MG63 (cell line): ENCODE measurements around the gene HEATR1. TPM values are rescaled to one million over a fixed set of nuclear protein-coding genes. Genes with fewer than 3 reads are reported as not detected.

Experiments
- DNase-seq: peaks from one replicate; pipeline ENCODE4 v3.0.0-alpha.2; 2020
- H3K27me3 ChIP-seq: fragments of 250-450 bp; sonication (Bioruptor Pico); 2 replicates; pipeline ENCODE4 v1.5.1; 2020; ENCODE audit warnings: mild to moderate bottlenecking, moderate library complexity
- H3K36me3 ChIP-seq: fragments of 250-450 bp; sonication (Bioruptor Pico); 2 replicates; pipeline ENCODE4 v1.5.1; 2020; ENCODE audit warnings: mild to moderate bottlenecking, moderate library complexity
- H3K4me3 ChIP-seq: fragments of 250-450 bp; sonication (Bioruptor Pico); 2 replicates; pipeline ENCODE4 v1.5.1; 2020; ENCODE audit warnings: mild to moderate bottlenecking, moderate library complexity
- H3K9me3 ChIP-seq: fragments of 250-450 bp; sonication (Bioruptor Pico); 2 replicates; pipeline ENCODE4 v1.5.1; 2020; ENCODE audit warnings: mild to moderate bottlenecking, moderate library complexity
- total RNA-seq: library from RNA; depleted of rRNA; stranded (reverse); fragments of >200 nt; shearing (Covaris generic); gene quantifications from 2 replicates; pipeline ENCODE4 v1.2.3, GENCODE V29; 2014; ENCODE audit warnings: low replicate concordance

The HEATR1 gene
- total RNA-seq, 1 experiment from 2014 or later: 15.1 TPM

DNA sequence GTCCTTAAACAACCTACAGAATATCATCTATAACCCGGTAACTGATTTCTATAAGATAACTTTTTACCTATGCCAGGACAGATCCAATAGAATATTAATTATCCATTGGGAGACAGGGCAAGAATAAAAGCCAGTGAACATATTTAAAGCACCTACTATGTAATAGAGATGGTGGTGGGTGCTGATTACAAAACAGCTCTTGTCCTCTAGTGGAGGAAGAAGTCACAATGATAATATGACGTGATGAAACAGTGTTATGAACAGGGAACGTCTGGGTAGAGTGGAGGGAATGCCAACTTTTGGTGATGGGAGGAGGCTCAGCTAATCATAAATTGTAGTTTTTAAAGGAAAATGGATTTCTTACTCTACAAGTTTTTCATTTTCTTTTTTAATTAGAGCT lies 78.2 kb downstream of the HEATR1 start:
- Histone ChIP-seq H3K4me3 (no peak overlapping the region), H3K27me3 (no peaks in the 10 kb centered on the region), H3K9me3 (no peaks in the 10 kb centered on the region), H3K36me3 (peaks cover 12% of the 10 kb centered on the region)
- DNase-seq: no peak

DNA sequence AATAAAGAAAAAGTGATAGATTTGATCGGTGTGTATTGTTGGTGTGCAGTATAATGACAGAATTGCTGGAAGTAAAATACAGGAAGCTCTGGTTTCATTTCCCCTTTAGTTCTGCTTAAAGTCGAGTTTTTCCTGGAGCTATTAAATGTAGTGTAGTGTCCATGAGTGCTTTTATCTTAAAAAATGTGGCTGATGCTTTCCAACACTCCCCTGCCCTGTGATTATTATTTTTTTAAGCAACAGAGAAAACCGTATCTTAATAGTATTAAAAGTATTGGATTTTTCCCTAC lies 79.5 kb downstream of the HEATR1 start:
- no peaks in the 10 kb centered on the region for H3K27me3 ChIP-seq
- peak overlapping the region; percentile 93 for H3K4me3 ChIP-seq
- no peaks in the 10 kb centered on the region for H3K9me3 ChIP-seq
- peaks cover 12% of the 10 kb centered on the region for H3K36me3 ChIP-seq
- no peak for DNase-seq

DNA sequence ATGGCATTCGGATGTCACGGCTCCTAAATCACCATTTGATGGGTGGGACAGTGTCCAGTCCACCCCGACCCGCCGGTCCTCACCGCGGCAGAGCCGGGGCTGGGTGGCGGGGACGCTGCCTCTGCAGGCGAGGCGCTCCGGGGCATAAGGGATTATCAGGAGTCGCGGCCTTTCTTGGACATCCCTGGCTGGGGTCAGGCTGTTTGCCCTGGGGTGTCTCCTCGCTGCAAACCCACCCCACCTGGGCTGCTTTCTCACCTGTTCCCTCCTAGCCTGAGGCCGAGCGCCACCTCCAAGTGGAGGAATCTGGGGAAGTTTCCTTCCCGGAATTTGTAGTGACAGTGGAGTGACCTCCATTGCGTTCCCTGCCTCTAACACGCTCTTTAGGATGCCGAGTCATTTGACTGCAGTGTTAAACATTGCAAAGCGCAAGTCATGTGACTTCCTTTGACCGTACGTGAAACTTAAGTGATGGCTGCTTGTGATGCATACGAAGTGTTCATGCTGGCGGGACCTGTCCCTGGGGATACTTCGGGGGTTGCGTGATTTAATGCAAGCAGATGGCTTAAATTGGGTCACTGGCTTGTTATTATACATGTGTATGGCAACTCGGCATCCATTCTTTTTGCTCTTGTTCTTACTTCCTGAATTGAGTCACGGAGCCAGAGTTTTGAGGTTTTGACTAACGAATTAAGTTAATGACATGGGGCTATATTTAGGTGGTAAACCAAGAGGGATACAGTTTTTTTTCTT lies 80.0 kb downstream of the HEATR1 start:
- peaks cover 12% of the 10 kb centered on the region for H3K36me3 ChIP-seq
- DNase-seq: peak; percentile 57
- H3K27me3 ChIP-seq: no peaks in the 10 kb centered on the region

DNA sequence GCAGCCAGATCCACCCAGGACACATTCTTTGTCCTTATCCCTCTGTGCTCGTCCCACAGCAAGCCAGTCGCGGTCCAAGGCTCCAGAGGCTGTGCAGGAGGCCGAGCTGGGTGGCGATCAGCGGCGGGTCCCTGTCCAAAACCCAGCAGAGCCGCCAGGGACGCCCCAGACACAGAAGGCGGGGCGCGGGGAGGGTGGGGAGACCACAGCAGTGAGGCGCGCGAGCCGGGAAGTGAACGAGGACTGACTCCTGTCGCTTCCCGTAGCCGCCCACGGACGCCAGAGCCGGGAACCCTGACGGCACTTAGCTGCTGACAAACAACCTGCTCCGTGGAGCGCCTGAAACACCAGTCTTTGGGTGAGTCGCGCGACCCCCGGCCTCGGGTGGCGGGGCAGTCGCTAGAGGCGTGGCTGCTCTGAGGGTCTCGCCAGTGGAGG lies 80.6 kb downstream of the HEATR1 start, which contains the start of gene LGALS8:
Gene LGALS8, plus strand, starts transcription at position 279 of the 438 bp plus-strand sequence. CDS start 2,089 bp downstream, outside the sequence.
- DNase-seq: peak; percentile 95

More for the DNA sequence above, 80.0 kb downstream of the HEATR1 start:
- peak overlapping the region; percentile 93 for H3K4me3 ChIP-seq
- H3K9me3 ChIP-seq: no peaks in the 10 kb centered on the region

DNA sequence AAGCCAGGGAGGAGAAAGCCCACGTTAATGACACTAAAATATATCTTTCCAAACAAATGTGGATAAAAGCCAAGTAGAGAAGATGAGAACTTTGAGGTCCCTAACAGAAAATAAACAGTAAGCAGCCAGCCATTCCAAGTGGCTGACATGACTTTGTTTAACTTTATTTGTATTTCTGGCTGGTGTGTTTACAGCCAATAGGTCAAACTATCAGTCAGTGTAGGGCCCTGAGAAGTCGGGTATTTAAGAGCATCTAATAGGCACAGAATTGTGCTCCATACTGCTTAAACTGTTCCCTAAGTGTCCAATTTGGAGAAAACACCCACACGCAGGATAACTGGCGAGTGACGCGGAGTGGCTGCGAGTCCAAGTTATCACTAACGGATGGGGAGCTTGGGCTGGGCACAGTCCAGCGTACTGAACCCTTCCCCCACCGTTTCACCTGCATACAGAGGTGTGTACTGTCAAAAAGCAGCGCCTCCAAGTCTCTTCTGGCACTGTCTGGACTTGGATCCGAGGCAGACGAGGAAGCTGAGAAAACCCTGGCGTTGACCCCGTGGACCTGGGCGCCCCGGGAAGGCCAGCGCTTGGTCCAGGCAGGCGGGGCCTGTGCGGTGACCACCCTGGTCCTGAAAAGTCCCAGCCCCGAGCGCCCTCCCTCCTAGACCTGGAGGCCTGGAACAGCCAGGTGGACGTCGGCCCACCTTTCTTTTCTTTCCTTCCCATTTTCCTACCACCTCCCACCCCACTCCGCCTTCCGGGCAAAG lies 81.2 kb downstream of the HEATR1 start:
- Histone ChIP-seq H3K36me3 (peaks cover 12% of the 10 kb centered on the region), H3K4me3 (peak overlapping the region; percentile 93), H3K9me3 (no peaks in the 10 kb centered on the region), H3K27me3 (no peaks in the 10 kb centered on the region)
- no peak for DNase-seq

More for the DNA sequence above, 80.6 kb downstream of the HEATR1 start, which contains the start of gene LGALS8:
- H3K9me3 ChIP-seq: no peaks in the 10 kb centered on the region
- H3K36me3 ChIP-seq: peaks cover 12% of the 10 kb centered on the region
- H3K4me3 ChIP-seq: peak within 1 kb of the TSS; percentile 93
- no peaks in the 10 kb centered on the region for H3K27me3 ChIP-seq

DNA sequence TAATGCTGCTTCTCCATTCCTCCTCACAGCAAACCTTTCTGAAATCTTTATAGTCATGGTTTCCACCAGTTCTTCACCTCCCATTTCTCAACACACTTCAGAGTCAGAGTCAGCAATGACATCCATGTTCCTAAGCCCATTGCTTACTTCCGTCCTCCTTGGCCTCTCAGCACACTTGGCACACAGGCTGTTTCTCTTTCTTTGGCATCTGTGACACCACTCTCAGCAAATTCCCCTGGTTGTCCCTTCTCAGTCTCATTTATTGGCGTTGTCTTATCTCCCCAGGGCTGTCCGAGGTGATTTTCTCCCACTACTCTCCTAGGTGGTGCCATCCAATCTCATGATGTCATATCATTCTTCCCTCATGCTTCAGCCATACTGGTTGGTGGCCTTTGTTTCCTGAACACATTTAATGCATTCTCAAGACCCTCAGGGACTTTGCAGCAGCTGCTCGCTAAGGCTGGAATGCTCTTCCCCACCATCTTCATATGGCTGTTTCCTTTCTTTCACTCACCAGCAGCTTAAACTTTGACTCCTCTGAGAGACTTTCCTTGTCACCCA lies 83.8 kb downstream of the HEATR1 start:
- Histone ChIP-seq H3K27me3 (no peaks in the 10 kb centered on the region), H3K4me3 (no peak overlapping the region), H3K36me3 (no peaks in the 10 kb centered on the region), H3K9me3 (no peaks in the 10 kb centered on the region)
- no peak for DNase-seq

DNA sequence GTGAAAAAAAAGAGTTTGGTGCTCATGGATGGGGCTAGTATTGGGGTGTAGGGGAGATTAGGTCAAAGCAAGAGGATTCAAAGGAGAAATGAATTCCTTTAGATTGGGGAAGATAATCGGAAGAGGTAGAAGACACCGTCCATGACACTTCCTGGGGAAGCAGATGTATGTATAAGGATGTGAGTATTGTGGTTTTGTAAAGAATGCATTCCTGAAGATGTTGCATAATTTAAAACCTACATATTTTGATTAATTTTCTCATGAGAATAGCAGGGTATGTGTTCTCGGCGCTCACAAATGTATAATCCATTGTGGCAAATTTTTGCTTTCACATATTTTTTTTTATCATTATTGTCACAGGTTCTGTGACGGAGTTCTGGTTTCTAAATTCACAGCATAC lies 86.0 kb downstream of the HEATR1 start:
- Histone ChIP-seq H3K4me3 (no peak overlapping the region), H3K27me3 (no peaks in the 10 kb centered on the region), H3K9me3 (no peaks in the 10 kb centered on the region), H3K36me3 (no peaks in the 10 kb centered on the region)
- no peak for DNase-seq

DNA sequence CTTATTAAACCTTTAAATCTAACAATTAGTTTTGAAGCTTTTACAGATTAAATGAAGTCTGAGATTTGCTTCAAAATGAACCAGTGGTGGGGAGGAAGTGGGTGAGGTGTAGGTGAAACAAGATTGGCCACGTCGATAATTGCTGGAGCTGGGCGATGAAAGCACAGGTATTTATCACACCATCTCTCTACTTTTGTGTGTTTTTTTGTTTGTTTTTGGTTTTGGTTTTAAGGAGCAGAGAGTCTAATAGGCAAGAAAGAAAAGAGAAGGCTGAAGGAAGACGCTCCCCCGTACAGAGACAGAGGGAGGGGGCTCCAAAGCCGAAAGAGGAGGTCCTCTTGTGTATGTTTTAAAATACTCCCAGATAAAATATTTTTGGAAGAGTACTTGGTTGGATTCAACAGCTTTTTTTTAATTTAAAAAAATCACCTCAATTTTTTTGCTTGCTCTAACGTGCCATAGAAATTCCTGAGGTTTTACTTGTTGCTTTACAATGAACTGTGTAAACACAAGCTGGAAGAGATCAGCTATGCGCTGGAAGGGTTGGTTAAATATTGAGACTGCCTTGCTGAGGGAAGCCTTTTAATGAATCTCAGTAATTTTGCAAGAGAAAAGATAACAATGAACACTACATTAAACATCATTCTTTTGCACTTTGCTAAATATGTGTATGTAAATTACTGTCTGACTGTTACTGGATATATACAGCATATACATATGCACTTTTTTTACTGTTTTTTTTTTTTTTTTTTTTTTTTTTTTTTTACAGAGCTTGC lies 87.2 kb downstream of the HEATR1 start:
- no peaks in the 10 kb centered on the region for H3K9me3 ChIP-seq
- no peaks in the 10 kb centered on the region for H3K27me3 ChIP-seq
- no peaks in the 10 kb centered on the region for H3K36me3 ChIP-seq
- no peak overlapping the region for H3K4me3 ChIP-seq
- no peak for DNase-seq

DNA sequence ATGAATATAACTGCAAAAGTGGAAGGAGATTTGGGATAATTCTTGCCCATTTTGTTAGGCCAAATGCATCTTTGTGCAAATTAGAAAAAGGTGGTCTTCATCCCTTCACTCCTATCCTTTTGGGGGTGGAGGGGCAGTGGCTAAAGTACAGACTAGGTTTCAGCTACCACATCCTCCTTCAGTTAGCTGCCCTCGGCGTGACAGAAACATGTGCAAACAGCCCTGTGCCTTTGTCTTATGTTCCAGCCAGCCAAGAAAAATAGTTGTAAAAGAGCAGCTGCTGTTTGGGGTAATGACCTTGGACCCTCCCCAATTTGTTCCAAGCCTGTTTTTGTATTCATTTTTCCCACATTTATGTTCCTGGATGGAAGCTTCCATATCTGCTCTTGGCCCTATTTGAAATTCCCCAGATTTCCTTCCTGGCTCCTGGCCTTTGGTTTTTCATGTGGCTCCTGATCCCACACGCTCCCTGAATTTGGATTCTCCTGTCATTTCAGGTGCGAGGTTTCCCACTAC lies 88.8 kb downstream of the HEATR1 start:
- Histone ChIP-seq H3K36me3 (no peaks in the 10 kb centered on the region), H3K4me3 (no peak overlapping the region), H3K9me3 (no peaks in the 10 kb centered on the region), H3K27me3 (no peaks in the 10 kb centered on the region)
- DNase-seq: no peak

DNA sequence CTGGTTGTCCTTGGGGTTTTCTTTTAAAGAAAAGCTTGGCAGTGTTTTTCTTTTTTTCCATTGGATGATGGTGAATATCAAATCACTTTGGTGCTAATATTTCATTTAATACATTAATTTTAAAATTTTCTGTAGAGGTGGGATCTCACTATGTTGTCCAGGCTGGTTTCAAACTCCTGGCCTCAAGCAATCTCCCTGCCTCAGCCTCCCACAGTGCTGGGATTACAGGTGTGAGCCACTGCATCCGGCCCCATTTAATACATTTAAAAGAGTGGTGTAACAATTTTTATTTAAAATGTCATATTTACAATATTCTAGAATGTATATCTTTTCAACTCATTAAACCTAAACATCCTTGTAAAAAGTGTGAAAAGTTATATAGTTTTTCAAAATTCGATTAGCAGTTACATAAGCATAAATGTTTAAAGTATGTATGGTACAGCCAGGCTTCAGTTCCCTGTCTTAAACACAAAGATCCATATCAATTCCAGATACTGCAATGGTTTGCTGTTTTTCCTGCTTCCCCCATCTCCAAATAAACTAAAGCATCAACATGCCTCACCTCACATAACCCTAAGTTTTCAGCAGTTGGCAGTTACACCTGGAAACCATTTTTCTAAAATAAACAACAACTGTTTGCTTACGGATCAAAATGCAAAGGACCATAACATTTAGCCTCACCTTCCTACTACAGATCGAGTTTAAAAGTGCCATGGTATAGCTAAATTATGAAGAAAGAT lies 89.4 kb downstream of the HEATR1 start:
- no peak overlapping the region for H3K4me3 ChIP-seq
- no peak for DNase-seq
- no peaks in the 10 kb centered on the region for H3K36me3 ChIP-seq
- no peaks in the 10 kb centered on the region for H3K27me3 ChIP-seq
- no peaks in the 10 kb centered on the region for H3K9me3 ChIP-seq

DNA sequence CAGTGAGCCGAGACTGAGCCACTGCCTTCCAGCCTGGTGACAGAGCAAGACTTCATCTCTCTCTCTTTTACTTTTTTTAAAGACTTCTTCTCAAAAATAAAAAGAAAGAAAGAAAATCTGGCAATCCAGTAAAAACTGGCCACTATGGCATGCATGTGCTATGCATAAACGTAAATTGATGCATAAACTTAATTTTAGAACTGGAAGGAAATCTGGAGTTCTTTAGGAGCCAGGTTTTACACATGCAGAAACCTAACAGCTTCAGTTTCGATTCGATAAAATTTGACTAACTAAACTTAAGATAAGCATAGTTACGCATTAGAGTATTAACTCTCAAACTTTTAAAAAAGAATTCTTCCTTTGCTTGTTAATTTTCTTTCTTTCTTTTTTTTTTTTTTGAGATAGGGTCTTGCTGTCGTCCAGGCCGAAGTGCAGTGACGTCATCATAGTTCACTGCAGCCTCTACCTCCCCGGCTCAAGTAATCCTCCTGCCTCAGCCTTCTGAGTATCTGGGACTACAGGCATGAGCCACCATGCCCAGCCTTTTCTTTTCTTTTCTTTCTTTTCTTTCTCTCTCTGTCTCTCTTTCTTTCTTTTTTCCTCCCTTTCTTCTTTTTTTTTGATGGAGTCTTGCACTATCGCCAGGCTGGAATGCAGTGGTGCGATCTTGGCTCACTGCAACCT lies 92.4 kb downstream of the HEATR1 start:
- Histone ChIP-seq H3K4me3 (no peak overlapping the region), H3K36me3 (no peaks in the 10 kb centered on the region)

DNA sequence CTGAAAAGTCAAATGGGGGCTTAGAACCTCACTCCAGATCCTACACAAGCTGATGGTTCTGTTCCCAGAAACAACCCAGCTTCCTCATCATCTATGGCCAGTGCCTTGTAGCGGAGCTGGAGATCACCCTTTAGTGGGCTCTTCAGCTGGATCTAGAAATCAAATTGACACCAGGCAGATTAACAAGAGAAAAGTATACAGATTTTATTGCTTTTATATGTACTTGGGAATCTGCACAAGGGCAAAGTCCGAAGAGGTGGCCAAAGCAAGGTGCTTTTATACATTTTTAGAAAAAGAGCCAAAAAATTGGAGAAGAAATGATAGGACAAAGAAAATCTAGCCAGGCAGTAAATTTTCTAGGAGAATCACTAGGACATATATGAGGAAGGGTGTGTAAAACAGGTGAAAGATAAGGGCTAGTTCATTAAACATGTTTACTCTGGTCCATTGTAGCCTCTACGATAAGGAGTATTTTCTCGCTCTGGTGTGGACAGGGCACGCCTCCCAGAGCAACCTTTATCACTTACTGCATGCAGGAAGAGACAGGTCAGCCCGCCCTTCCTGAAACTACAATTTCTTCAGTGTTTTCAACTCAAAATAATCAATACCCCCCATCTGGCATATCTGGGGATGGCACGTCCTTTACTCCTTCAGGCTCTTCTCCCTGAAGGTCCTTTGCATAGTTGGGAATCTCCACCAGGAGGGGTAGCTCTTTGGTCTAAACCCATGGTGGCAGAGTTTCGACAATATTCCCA lies 94.5 kb downstream of the HEATR1 start:
- no peaks in the 10 kb centered on the region for H3K9me3 ChIP-seq
- no peaks in the 10 kb centered on the region for H3K27me3 ChIP-seq
- DNase-seq: no peak
- H3K4me3 ChIP-seq: no peak overlapping the region
- no peaks in the 10 kb centered on the region for H3K36me3 ChIP-seq

More for the DNA sequence above, 92.4 kb downstream of the HEATR1 start:
- Histone ChIP-seq H3K27me3 (no peaks in the 10 kb centered on the region), H3K9me3 (no peaks in the 10 kb centered on the region)
- no peak for DNase-seq

DNA sequence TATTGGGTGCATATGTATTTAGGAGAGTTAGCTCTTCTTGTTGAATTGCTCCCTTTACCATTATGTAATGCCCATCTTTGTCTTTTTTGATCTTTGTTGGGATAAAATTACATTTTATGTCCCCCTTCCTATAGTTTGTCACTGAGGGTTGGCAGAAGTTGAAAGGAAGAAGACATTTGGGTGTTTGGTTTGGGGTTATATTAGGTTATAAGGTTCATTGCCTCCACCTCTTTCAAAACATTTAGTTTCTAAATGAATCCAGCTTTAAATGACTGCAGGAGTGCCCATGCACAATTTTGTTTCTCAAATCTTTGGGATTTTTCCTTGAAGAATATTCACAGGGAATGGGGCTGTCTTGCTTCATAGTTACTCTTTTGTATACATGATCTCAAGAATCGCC lies 95.1 kb downstream of the HEATR1 start:
- no peaks in the 10 kb centered on the region for H3K9me3 ChIP-seq
- no peaks in the 10 kb centered on the region for H3K36me3 ChIP-seq
- H3K4me3 ChIP-seq: no peak overlapping the region
- H3K27me3 ChIP-seq: no peaks in the 10 kb centered on the region
- DNase-seq: no peak

DNA sequence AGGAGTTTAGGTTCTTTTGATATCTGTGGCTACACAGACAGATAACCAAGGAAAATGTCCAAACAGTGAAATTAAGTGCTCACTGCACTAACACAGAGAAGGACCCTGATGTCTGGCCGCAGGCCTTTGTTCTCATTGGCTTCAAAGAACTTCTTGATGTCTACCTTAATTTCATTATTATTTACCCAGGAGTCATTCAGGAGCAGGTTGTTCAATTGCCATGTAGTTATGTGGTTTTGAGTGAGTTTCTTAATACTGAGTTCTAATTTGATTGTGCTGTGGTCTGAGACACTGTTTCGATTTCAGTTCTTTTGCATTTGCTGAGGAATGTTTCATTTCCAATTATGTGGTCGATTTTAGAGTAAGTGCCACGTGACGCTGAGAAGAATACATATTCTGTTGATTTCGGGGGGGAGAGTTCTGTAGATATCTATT lies 95.7 kb downstream of the HEATR1 start:
- H3K36me3 ChIP-seq: no peaks in the 10 kb centered on the region
- H3K27me3 ChIP-seq: no peaks in the 10 kb centered on the region
- no peak for DNase-seq
- no peak overlapping the region for H3K4me3 ChIP-seq
- H3K9me3 ChIP-seq: no peaks in the 10 kb centered on the region
